DMS 273 treated with DMSO at 0.1 percent for 48 hours (cell line): ENCODE data around the gene CDC42SE2.
A peak's percentile ranks its signal among the peaks of the same experiment; 100 is the strongest.
"Not testable (repeated sequence)": the region's sequence is repeated elsewhere in the genome, so short reads cannot be mapped to it uniquely, and the experiment has no call there.

Source experiments
- DNase-seq: peaks from one replicate; lab custom pipeline; 2025; lab: John Stamatoyannopoulos, UW

The CDC42SE2 gene

GRCh38 chr5:131389869-131390265 lies 126.0 kb downstream of the CDC42SE2 start:
- no peak for DNase-seq

- no peak for DNase-seq
These were observed 128.7 kb downstream of the CDC42SE2 start for GRCh38 chr5:131392466-131393095.

- no peak for DNase-seq
These were observed 129.7 kb downstream of the CDC42SE2 start for GRCh38 chr5:131393498-131393968.

DNA sequence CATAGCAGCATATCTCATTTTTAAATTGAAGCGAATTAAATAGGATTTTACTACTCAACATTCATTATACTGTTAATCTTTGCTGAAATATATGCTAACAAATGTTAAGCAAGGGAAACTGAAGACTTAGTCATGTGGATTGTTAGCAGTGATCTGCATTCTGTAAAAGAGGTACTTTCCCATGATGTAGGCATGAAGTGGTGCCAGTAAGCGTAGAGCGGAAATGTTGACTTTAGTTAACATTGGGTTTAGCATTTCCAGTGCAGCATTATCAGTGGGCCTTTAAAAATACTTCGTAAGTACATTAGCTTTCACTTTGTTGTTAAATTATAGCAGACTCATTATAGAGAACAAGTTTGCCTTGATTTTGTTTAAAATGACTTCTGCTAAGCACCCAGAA lies 130.3 kb downstream of the CDC42SE2 start:
- no peak for DNase-seq

GRCh38 chr5:131396015-131396414 lies 132.2 kb downstream of the CDC42SE2 start:
- no peak for DNase-seq

DNA sequence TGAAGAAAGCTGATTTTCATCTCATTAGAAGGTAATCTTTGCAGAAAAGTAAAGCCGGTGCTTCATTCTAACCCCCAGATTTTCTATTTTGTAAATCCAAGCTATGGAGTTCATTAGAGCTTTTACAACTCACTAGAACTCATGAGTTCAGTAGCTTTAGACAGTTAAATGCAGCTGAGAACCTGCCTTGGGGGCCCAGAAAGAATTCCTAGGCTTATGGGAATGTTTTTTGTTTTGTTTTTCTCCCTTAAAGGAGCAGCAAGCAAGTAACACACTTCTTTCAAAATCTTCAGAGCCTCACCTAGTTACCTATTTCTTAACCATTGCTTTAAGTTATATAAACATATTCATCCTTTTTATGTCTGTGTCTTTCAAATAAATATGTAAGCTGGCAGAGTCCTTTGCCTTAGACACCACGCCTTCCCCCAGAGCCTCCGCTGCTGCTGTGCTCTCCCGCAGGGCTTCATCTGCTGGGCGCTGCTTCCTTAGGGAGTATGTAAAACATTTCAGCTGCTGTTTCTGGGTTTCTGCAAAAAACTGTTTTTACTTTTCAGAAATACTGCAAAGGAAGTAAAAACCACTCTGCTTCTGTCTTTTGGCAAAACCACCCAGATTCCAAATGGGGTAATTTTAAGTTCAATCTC lies 132.9 kb downstream of the CDC42SE2 start:
- no peak for DNase-seq

- DNase-seq: not testable (repeated sequence)
These were observed 135.2 kb downstream of the CDC42SE2 start for GRCh38 chr5:131399007-131399406.

DNA sequence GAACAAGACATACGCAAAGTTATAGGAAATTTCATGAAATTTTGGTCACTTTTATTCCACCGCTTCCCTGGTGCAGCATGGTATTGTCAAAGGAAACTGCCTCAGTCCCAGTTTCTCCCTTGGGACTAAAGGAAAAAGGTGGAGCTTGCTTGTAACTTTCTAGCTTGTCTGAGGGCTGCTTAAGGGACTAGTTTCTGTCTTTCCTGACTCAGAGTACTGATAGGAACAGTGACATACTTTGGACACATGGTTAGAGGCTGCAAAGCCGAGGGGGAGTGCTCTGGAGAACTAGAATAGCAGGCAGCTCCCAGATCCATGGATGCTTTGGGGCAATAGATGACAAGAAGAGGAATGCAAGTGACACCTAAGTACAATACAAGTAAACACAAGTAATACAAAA lies 136.7 kb downstream of the CDC42SE2 start:
- DNase-seq: no peak

- no peak for DNase-seq
These were observed 141.8 kb downstream of the CDC42SE2 start for GRCh38 chr5:131405674-131406073.

DNA sequence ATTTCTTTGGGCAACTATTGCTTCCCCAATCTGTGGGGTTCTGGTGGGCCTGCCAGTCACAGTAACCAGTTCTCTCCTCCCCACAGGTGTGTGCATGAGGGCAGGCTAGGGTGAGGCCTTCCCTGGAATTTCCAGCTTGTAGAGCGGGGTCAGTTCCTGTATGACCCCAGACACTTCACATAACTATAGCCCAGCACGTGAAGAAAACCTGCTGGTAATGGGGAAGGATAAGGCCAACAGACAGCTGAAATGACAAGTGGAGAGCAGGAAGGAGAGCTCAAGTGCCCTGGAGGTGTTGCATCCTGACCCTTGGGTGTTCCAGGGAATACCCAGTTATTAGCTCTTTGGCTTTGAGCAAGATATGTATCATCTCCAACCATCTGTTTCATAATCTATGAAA lies 142.2 kb downstream of the CDC42SE2 start:
- no peak for DNase-seq

GRCh38 chr5:131406975-131407638 lies 143.3 kb downstream of the CDC42SE2 start:
- no peak for DNase-seq

- no peak for DNase-seq
These were observed 150.0 kb downstream of the CDC42SE2 start for GRCh38 chr5:131413605-131414559.

- no peak for DNase-seq
These were observed 152.9 kb downstream of the CDC42SE2 start for GRCh38 chr5:131416729-131417128.

GRCh38 chr5:131417240-131417869 lies 153.5 kb downstream of the CDC42SE2 start:
- DNase-seq: peak; percentile 41

GRCh38 chr5:131418846-131419245 lies 155.0 kb downstream of the CDC42SE2 start:
- no peak for DNase-seq

- DNase-seq: no peak
These were observed 156.0 kb downstream of the CDC42SE2 start for GRCh38 chr5:131419877-131420276.

GRCh38 chr5:131423056-131423455 lies 159.2 kb downstream of the CDC42SE2 start:
- no peak for DNase-seq

GRCh38 chr5:131426011-131426410 lies 162.2 kb downstream of the CDC42SE2 start:
- DNase-seq: no peak

GRCh38 chr5:131430794-131431193 lies 166.9 kb downstream of the CDC42SE2 start:
- no peak for DNase-seq

DNA sequence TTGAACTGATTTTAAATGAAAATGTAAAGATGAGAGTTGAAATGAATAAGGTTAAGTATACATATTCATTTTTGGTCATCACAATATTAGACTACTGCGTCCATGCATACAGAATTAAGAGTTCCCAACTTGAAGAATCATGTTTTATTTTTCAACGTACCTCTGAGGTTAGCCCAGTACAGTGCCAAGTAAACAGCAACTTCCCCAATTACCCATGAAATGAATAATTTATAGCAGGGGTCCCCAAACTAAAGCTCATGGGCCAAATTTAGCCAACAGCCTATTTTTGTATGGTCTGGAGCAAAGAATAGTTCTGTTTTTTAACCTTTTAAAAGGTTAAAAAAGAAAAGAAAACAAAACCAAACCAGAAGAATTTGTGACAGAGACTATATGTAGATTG lies 167.9 kb downstream of the CDC42SE2 start:
- DNase-seq: no peak

DNA sequence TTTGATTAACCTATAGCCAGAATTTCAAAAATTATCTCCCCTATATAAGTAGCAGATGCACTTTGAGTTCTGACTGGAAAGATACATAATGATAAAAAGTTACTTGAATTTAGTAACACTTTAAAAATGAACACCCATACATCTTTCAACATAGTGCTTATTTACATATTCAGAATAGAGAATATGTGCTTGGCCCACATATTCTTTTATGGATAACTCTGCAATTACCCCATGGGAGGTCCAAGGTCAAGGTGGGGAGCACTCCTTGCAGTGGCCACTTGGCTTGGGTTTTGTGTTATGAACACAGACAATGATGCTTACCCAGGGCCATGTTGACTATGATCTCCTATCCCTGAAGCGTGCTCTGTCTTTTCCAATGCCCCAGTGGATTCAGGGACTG lies 169.3 kb downstream of the CDC42SE2 start:
- no peak for DNase-seq

- no peak for DNase-seq
These were observed 172.2 kb downstream of the CDC42SE2 start for GRCh38 chr5:131436081-131436480.
